NCI-H1092 treated with DMSO at 0.1 percent for 48 hours (cell line): ENCODE measurements around the gene BNIP3.

Experiments
- DNase-seq: peaks from one replicate; lab custom pipeline; 2025; lab: John Stamatoyannopoulos, UW

Gene BNIP3, protein sequence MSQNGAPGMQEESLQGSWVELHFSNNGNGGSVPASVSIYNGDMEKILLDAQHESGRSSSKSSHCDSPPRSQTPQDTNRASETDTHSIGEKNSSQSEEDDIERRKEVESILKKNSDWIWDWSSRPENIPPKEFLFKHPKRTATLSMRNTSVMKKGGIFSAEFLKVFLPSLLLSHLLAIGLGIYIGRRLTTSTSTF

DNA sequence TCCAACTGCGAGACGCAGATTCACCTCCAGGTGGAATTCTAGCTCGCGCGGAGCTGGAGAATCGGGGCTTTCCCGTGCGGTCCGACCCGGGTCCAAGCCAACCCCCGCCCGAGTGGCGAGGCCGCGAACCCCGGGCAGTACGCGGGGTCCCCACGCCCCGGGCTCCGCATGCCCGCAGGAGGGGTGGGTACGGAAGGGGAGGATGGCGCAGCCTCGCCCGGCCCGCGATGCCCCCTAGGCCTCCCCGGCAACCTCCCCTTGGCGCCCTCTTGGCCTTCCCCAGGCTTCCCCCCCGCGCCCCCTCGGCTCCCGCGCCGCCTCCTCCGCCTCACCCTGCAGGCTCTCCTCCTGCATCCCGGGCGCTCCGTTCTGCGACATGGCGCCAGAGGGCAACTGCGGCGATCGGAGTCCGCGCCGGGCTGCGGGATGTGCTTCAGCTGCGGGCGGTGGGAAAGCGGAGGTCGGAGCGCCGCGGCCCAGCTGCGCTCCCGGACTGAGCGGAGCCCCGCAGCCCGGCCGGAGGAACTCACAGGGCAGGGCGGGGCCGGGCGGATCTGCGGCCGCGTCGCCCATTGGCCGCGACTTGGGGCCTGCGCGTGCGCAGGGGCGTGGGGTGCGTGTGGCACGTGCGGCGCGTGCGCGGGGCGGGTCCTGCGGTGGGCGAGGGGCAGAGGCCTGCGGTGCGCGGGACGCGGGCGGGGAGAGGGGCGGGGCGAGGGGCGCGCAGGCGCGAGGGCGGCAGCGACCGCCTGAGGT, at the start of gene BNIP3:
BNIP3 (minus strand) TSS at position 495 of the 756 bp plus-strand sequence; CDS start at position 378, 117 bp downstream.
- DNase-seq = peak; percentile 80

DNA sequence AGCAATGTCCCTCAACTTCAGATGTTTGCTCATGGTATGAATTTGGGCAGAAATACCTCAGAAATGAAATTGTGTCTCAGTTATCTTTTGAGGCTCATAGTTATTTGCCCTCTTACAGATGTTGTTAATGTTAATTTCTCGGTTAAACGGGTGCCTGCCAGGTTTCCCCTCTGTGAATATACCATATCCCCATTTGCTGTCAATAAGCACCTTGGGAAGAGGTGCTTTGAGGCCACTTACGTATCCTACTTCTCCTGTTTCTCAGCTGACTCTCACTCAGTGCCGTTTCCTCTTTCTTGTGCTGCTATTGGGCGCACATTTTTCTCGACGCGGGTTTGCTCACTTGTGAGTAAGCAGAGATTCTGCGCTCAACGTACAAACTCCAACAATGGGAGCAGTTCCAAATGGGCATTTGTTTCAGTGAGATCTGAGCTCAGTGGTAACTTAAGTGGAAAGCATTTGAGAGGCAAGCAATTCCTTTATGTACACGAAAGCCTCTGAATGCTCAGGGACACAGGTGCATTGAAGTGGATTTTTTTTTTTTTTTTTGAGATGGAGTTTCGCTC, 49.3 kb upstream of the BNIP3 start:
- DNase-seq = peak; percentile 13

DNA sequence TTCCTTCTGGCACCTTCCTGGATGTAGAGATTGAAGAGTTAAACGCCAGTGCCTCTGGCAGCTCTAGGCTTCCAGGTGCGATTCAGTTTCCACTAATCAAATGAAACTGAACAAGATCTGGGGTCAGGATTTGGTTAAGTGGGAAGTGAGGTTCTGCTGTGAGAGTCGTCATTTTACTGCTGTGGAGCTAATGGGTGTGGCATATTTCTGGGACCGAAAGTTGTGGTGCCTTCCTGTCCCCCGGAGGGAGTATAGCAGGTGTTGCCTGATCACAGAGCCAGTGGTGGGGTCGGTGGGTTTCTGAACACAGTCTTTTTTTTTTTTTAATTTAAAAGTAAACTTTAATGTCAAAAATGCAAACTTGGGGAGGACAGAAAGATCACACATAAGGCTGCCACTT, 47.0 kb upstream of the BNIP3 start:
- no peak for DNase-seq

DNA sequence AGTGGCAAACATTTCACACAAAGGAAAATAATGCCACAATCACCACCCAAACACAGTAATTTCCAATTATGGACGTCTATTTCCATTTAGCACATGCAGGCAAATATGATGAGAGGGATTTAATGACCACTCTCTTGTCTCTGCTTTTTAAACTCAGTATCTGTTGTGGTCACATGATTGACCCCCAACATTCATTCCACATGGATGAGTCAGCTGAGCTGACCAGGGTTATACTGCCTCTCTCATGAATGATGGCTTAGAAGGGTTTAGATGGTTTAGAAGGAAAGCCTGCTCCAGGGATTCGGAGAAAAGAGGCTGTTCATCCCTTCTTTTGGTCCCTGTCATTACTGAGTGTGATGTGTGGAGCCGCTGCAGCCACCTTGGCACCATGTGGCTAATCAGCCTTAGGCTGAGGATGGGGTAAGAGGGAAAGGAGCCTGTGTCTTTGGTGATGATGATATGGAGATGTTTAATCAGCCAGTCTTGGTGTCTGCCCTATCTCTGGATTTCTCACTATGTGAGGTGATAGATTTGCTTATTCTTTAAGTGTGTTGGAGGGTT, 45.8 kb upstream of the BNIP3 start:
- no peak for DNase-seq

DNA sequence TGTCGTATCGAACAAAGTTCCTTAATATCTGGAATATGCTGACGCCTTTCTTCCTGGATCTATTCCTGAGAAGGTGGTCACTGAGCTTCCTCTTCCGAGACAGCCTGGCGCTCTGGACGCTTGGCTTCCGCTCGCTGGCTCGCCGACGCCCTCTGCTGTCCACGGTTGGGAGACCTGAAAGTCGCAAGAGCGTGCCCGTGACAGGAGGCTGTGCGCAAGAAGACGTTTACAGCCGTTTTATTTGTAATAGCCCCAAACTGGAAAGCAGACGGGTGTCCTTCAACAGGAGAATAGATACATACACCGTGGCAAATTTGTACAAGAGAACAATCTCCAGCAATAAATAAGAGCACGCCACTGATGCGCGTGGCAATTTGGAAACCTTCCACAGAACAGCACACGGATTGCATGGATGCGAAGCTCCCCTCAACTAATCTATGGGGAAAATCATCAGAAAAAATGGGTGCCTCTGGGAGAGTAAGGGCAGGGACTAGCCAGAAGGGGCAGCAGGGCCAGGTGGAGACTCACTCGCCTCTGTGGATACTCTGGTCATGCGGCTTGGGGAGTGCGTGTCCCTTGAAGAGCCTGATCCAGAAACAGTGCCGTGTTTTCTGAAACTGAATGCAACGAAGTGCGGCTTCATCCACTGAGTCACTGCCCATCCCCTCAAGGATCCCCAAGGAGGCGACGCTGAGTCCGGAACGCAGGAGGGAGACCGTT, 41.5 kb upstream of the BNIP3 start:
- DNase-seq = peak; percentile 40

DNA sequence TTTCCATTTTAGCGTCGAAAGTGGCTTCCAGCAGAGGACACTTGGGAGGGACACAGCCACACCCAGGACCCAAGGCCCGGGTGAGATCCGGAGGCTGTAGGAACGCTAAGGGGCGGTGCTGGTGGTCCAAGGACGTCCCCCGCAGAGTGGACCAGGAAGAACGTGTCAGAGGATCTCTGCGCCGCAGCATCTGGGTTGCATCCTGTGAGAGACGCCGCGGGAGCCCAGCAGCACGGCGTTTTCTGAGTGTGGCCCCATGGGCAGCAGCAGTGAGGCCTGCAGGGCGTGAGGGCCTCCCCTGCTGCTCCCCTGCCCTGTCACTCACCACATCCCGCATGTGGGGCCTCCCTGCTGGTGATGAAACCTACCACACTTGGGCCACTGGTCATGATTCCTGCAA, 40.5 kb upstream of the BNIP3 start:
- no peak for DNase-seq

DNA sequence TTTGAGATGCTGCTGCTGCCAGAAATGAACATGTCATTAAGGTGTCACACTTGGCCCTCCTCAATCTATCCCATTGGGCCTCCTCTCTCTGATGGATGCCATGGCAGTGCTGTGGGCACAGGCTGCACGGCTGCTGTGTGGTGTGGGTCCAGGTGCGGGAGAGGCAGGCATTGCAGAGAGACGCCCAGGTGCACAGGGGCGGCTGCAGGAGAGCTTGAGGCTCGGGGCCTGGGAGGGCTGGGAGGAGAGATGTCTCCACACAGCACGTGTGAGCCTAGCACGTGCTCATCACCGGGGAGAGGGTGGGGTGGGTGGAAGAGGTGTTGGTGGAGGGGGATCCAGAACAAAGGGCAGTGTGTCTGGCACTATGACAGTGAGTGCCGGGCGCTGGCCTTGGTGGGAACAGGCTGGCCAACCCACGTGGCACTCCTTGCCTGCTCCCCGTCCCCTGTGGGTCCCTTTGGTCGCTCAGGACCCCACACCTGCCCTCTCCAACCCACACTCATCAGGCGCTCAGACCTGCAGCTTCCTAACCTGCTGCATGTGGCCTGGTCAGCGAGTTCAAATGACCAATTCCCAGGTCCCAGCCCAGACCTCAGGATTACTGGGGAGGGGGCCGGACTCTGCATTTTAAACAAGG, 39.9 kb upstream of the BNIP3 start:
- no peak for DNase-seq

DNA sequence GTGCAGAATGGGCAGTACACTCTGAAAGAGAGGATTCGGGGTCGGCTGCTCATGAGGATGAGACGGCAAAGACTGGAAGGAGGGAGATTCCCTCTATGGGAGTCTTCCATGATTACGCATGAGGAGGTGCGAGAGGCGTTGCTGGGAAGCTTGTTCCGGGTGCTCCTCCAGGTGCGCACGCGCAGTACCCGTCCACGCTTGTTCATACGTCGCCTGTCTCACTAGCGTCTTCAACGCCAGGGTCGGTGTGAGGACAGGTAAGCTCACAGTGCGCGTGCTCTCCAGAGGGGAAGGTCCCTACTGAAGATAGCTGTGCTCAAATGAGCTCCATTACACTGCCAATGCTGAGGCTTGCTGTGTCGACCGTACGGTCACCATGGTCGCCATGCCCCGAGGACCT, 39.3 kb upstream of the BNIP3 start:
- no peak for DNase-seq

DNA sequence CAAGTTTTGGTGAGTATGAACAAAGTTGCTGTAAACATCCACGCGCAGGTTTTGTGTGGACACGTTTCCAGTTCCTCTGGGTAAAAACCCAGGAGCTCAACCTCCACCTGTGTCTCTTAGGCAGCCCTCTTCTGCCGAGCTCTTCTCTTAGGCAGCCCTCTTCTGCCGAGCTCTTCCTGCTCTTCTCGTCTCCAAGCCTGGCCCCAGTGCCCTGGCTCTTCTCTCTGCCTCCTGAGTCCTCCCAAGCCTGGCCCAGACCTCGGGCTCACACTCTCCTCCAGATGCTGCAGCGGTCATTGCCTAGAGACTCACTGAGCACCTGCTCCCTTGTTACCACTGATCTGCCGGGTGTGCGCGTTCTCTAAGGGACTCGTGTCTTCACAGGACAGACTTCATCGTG, 38.7 kb upstream of the BNIP3 start:
- no peak for DNase-seq

DNA sequence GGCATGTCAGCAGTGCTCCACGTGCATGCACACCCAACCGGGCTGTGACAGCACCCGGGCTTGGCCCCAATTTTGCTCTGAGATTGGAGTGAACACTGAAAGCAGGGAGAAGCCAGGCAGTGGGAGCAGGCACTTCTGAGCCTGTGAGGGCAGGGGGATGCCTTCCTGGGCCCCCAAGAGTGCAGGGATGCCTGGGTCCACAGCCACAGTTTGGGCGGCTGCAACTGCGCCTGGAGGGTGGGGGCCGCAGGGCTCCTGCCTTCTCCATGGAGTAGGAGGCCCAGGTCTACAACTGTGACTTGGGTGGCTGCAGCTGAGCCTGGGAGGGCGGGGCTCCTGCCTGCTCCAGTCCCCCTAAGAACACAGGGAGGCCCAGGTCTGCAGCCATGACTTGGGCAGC, 37.6 kb upstream of the BNIP3 start:
- no peak for DNase-seq

DNA sequence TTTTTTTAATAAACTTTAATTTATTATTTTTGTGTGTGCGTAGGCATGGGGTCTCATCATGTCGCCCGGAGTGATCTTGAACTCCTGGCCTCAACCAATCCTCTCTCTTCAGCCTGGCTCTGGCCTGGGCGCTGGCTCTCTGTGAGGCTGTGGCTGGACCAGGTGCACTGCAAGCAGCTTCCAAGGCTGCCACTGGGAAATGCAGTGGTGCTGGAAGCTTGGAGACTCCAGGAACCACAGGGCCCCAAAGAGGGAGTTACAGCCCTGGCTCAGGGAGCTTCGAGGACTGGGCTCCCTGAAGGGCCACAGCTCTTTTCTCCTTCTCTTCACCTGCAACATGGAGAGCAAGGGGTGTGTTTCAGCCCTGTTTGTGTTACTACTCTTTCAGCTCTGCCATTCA, 36.7 kb upstream of the BNIP3 start:
- no peak for DNase-seq

DNA sequence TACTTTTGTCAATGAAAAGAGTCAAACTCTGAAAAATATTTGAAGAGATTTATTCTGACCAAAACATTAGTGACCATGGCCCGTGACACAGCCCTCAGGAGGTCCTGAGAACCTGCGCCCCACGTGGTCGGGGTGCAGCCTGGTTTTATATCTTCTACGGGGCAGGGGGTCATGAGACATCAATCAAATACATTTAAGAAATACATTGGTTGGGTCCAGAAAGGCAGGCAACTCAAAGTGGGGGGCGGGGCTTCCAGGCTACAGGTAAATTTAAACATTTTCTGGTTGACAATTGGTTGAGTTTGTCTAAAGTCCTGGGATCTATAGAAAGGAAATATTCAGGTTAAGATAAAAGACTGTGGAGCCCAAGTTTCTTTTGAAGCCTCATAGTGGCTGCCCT, 34.8 kb upstream of the BNIP3 start:
- no peak for DNase-seq

DNA sequence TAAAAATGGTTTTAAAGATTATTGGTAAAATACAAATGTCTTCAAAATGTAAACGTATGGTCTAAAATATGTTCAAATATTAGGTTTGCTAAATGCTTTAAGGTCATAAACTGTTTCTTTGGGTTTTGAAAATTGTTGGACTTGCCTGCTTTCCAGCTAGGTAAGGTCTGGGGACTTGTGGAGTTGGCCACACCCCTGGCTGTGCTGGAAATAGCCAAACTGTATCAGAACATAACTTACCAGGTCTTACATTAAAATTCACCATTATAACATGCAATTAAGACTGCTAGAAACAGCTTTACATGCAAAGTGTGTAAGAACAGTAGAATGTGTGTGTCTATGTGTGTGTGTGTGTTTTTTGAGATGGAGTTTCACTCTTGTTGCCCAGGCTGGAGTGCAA, 29.7 kb upstream of the BNIP3 start:
- no peak for DNase-seq

DNA sequence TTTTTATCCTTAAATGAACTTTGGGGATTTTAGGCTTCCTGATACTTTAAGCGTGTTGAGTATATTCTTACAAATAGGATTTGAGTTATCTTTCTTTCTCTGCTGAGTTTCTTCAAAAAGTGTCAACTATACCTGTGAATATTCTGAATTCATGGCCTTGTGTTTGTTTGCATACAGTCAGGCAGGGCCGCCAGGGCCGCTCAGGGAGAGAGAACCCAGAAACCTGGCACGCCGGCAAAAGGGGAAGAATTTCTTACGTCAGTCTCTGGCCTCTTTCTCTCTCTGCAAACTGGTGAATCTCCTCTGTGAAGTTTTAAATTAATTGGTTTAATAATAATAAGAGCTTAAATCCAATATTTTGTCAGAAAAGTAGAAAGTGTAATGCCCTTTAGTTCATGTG, 29.3 kb upstream of the BNIP3 start:
- DNase-seq = no peak

DNA sequence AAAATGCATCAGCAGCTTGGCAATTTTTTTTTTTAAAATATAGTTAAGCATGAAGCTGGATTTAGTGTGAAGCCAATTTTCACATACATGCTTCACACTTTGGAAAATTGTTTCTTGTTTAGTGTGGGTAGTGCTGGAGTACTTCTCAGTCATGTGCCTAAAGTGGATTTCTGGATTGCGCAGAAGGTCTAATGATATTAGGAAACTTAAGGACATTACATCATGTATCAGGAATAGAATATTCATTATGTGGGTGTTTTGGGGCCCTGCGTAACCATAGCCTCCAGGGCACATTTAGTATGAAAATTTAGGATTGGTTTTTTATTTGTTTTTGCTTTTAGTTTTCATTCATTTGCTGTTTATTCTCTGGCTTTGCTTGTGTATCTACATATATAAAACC, 28.8 kb upstream of the BNIP3 start:
- no peak for DNase-seq

DNA sequence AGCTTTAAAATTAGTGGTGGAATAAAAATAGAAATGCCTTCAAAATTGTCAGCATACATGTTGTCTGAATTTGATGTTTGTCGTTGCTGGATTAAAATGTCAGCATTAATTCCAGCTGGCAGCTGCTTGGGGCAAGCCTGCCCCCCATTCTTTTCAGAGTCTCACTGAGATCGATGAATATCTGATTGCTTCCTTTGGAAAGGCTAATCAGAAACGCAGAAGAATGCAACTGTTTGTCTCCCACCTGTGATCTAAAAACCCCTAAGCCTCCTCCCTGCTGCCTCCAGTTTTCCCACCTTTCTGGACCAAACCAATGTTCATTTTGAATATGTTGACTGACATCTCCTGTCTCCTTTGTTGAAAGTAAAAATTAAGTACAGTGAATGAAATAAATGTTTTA, 27.9 kb upstream of the BNIP3 start:
- no peak for DNase-seq

DNA sequence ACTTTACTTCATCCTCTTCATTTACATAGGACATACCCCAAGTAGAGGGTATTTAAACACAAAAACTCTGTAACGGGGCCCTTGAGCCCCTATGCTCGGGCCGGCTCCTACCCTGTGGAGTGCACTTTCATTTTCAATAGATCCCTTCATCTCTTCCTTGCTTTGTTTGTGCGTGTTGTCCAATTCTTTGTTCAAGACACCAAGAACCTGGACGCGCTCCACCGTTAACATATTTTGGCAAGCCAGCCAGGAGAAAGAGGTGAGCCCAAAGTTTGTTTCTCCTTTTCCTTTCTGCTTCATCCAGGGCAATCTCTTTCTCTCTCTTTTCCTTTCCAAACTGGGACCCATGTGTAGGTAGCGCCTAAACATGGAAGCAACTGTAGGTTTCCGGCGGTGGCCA, 26.0 kb upstream of the BNIP3 start:
- DNase-seq = no peak

DNA sequence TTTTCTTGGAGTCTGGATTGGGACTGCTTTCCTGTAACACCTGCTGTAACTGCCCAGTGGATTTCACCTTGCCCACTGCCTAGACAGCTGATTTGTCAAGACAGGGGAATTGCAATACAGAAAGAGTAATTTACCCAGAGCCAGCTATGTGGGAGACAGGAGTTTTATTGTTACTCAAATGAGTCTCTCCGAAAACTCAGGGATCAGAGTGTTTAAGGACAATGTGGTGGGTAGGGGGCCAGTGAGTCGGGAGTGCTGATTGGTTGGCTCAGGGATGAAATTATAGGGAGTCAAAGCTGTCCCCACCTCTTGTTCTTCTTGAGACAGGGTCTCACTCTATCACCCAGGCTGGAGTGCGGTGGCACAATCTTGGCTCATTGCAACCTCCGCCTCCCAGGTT, 25.2 kb upstream of the BNIP3 start:
- no peak for DNase-seq

DNA sequence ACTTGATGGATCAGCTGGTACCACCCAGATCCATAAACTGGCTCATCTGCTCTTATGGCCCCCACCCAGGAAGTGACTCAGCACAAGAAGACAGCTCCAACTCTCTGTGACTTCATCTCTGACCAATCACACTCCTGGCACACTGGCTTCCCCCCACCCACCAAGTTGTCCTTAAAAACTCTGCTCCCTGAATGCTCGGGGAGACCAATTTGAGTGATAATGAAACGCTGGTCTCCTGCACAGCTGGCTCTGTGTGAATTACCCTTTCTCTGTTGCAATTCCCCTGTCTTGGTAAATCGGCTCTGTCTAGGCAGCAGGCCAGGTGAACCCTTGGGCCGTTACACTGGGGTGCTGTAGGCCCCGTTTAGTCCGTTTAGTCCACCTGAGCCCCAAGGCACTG, 23.4 kb upstream of the BNIP3 start:
- DNase-seq = no peak

DNA sequence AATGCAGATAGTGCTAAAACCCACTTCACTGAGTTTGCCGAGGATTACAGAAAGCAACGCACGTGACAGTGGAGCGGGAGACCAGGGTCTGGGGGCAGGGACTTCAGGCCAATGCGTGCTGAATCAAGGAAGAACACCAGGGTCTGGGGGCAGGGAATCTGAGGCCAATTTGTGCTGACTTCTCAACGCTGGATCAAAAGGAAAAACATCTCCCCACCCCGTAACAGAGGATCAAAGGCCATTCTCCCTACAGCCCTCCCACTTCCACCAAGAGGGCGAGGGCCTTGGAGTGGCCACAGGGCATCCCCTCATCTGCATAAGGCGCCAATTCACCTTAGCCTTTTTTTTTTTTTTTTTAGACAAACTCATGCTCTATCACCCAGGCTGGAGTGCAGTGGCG, 22.3 kb upstream of the BNIP3 start:
- DNase-seq = no peak

DNA sequence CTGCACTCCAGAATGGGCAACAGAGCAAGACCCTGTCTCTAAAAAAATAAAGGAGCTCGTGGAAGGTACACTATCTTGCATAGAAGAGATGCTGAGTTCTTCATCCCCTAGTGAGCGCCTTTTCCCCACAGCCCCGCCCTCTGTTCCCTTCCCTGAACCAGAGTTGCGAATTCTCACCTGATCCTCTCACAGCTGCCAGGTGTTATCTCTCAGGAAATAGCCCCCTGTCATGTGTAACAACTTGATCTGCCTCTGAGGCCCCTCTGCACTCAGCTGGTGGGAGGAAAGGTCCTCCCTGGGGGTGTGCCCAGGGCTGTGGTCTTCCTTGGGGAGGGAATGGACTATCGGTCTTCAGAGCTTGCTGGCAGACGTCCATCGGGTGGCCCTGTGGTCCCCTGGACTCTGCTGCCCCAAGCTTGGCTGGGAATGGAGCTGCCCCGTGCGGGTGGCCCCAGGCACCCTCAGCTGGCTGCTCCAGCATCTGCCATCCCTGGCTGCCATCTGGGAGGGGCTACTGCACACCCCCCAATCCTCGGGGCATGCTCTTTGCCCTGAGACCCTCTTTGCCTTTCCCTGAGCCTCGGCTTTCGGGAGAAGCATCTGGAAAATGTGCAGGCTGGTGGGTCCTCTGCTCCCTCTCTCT, 21.7 kb upstream of the BNIP3 start:
- DNase-seq = no peak

DNA sequence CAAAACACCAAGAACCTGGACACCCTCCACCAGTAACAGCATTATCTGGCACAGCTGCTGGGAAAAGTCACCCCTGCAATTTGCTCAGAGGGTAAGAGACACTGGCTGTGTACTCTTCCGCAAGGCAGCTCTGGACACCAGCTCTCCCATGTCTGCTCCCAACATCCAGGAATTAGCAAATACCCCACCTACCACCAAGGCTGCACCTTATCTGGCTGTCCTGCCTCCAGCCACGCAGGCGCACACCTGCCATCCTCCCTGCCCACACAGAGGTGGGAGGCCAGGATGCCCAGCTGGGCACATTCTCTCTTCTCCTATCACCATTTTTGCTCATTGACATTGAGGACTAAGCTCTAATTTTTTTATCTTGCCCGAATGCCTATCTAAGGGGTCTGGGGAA, 20.3 kb upstream of the BNIP3 start:
- no peak for DNase-seq
